Parathyroid adenoma (tissue), 2 donors: ENCODE data around the gene FOXN3.

ENCODE experiments used
- H2AFZ ChIP-seq: fragments of 300-600 bp; sonication (generic); one replicate; pipeline ENCODE4 v1.7.0; 2017; ENCODE audit warnings: antibody characterized with exemption, mild to moderate bottlenecking
- H3K27ac ChIP-seq: fragments of 300-600 bp; sonication (generic); one replicate; pipeline ENCODE4 v1.7.0; 2017
- H3K27me3 ChIP-seq: fragments of 300-600 bp; sonication (generic); one replicate; pipeline ENCODE4 v1.7.0; 2017; ENCODE audit warnings: low read length; ENCODE audit not compliant: control insufficient read depth, insufficient read depth
- H3K36me3 ChIP-seq: fragments of 300-600 bp; sonication (generic); one replicate; pipeline ENCODE4 v1.7.0; 2017; ENCODE audit warnings: low read length; ENCODE audit not compliant: control insufficient read depth, insufficient read depth
- H3K4me1 ChIP-seq: fragments of 300-600 bp; sonication (generic); one replicate; pipeline ENCODE4 v1.7.0; 2017; ENCODE audit warnings: control low read depth
- H3K4me2 ChIP-seq: fragments of 300-600 bp; sonication (generic); one replicate; pipeline ENCODE4 v1.7.0; 2017; ENCODE audit warnings: low read length
- H3K4me3 ChIP-seq: fragments of 300-600 bp; sonication (generic); one replicate; pipeline ENCODE4 v1.7.0; 2017; ENCODE audit warnings: low read depth, low read length
- H3K79me2 ChIP-seq: fragments of 300-600 bp; sonication (generic); one replicate; pipeline ENCODE4 v1.7.0; 2017; ENCODE audit warnings: control low read depth
- H3K9ac ChIP-seq: fragments of 300-600 bp; sonication (generic); one replicate; pipeline ENCODE4 v1.7.0; 2017; ENCODE audit warnings: mild to moderate bottlenecking
- H3K9me3 ChIP-seq: fragments of 300-600 bp; sonication (generic); one replicate; pipeline ENCODE4 v1.7.0; 2017; ENCODE audit warnings: low read length; ENCODE audit not compliant: control insufficient read depth
- CTCF ChIP-seq: fragments of 300-600 bp; sonication (generic); IDR thresholded peaks from one replicate; pipeline ENCODE4 v1.7.0; 2017; ENCODE audit warnings: antibody characterized with exemption, mild to moderate bottlenecking
- donor health status: primary hyperparathyroidism.

Gene FOXN3

GRCh38 chr14:89310211-89310610 lies 106.8 kb downstream of the FOXN3 start:
- no peak for TF ChIP-seq CTCF
- H3K4me2 ChIP-seq = no peak overlapping the region
- H3K4me1 ChIP-seq = peaks cover 5% of the 10 kb centered on the region
- H3K9ac ChIP-seq = no peak overlapping the region
- no peaks in the 10 kb centered on the region for H3K36me3 ChIP-seq
- no peak overlapping the region for H3K27ac ChIP-seq
- H3K27me3 ChIP-seq = no peaks in the 10 kb centered on the region
- peaks cover 24% of the 10 kb centered on the region for H3K79me2 ChIP-seq
- no peak overlapping the region for H2AFZ ChIP-seq
- H3K9me3 ChIP-seq = no peaks in the 10 kb centered on the region
- no peak overlapping the region for H3K4me3 ChIP-seq

GRCh38 chr14:89309670-89310177 lies 107.3 kb downstream of the FOXN3 start:
- H3K4me1 ChIP-seq = peaks cover 6% of the 10 kb centered on the region
- H3K9ac ChIP-seq = no peak overlapping the region
- H3K79me2 ChIP-seq = peaks cover 23% of the 10 kb centered on the region
- H3K4me3 ChIP-seq = no peak overlapping the region
- no peak for TF ChIP-seq CTCF
- no peaks in the 10 kb centered on the region for H3K36me3 ChIP-seq
- no peak overlapping the region for H3K27ac ChIP-seq
- H3K9me3 ChIP-seq = no peaks in the 10 kb centered on the region
- H3K27me3 ChIP-seq = no peaks in the 10 kb centered on the region
- no peak overlapping the region for H2AFZ ChIP-seq
- H3K4me2 ChIP-seq = no peak overlapping the region

- TF ChIP-seq CTCF = no peak
- Histone ChIP-seq H3K36me3 (no peaks in the 10 kb centered on the region), H3K9ac (no peak overlapping the region), H3K79me2 (peaks cover 26% of the 10 kb centered on the region), H3K27ac (no peak overlapping the region), H3K27me3 (no peaks in the 10 kb centered on the region), H3K4me3 (no peak overlapping the region), H3K4me2 (no peak overlapping the region), H3K9me3 (no peaks in the 10 kb centered on the region), H2AFZ (no peak overlapping the region), H3K4me1 (peaks cover 18% of the 10 kb centered on the region)
Observed at GRCh38 chr14:89308232-89308959, 108.6 kb downstream of the FOXN3 start.

GRCh38 chr14:89307409-89307808 lies 109.6 kb downstream of the FOXN3 start:
- no peak for TF ChIP-seq CTCF
- Histone ChIP-seq H2AFZ (no peak overlapping the region), H3K9ac (no peak overlapping the region), H3K27ac (no peak overlapping the region), H3K4me3 (no peak overlapping the region), H3K4me1 (peaks cover 18% of the 10 kb centered on the region), H3K79me2 (peaks cover 20% of the 10 kb centered on the region), H3K9me3 (no peaks in the 10 kb centered on the region), H3K36me3 (no peaks in the 10 kb centered on the region), H3K4me2 (no peak overlapping the region), H3K27me3 (no peaks in the 10 kb centered on the region)
